AG04450 (cell line): ENCODE measurements around the gene SUFU. TPM values are rescaled to one million over a fixed set of nuclear protein-coding genes. Genes with fewer than 3 reads are reported as not detected.

ENCODE experiments used
- CTCF ChIA-PET: fragments of 300-600, 350-600 bp; formaldehyde crosslinking; extraction: SDS; loops from one replicate; lab custom pipeline; 2022; ENCODE audit warnings: antibody characterized with exemption, inconsistent platforms; lab: Charles Lee
- POLR2A ChIA-PET: fragments of 350-600 bp; formaldehyde crosslinking; extraction: SDS; loops from one replicate; lab custom pipeline; 2021; ENCODE audit warnings: antibody characterized with exemption, inconsistent platforms; lab: Yijun Ruan, JAX
- DNase-seq: peaks from one replicate; pipeline ENCODE4 v3.0.0-alpha.2; 2011; ENCODE audit warnings: low read depth, low spot score
- H3K27ac ChIP-seq: one replicate; pipeline ENCODE4 v1.5.1; 2012; ENCODE audit warnings: low read depth, low read length, control low read depth
- H3K27me3 ChIP-seq: one replicate; pipeline ENCODE4 v1.6.0; 2012; ENCODE audit warnings: low read length; ENCODE audit not compliant: control insufficient read depth, insufficient read depth
- H3K4me3 ChIP-seq: 2 replicates; pipeline ENCODE4 v1.5.1; 2011; ENCODE audit warnings: mild to moderate bottlenecking, low read depth, low read length, control low read depth
- H3K9me3 ChIP-seq: 2 replicates; pipeline ENCODE4 v1.5.1; 2012; ENCODE audit warnings: low read length; ENCODE audit not compliant: control insufficient read depth, insufficient read depth
- CTCF ChIP-seq: IDR thresholded peaks from 2 replicates; pipeline ENCODE4 v1.5.1; 2011; ENCODE audit warnings: low read depth, low read length, control low read depth, inconsistent platforms
- polyA plus RNA-seq: library from polyadenylated mRNA; depleted of rRNA; stranded (reverse); fragments of >200 nt; gene quantifications from 2 replicates; pipeline ENCODE4 v1.2.3, GENCODE V29; 2011

SUFU gene
- polyA plus RNA-seq, 1 experiment, result 11.0 TPM

GRCh38 chr10:102546606-102547320 is 43.0 kb downstream of the SUFU start:
- ChIA-PET POLR2A (no interaction called here), CTCF (interaction anchor here (0.9 to 1.5 kb wide), 2 partner anchors 33 to 44 kb away, joined by 3 to 4 read pairs; no protein-coding TSS in a partner anchor)
- TF ChIP-seq CTCF, result no peak
- peak overlapping the region; percentile 85 for H3K27ac ChIP-seq
- no peaks in the 10 kb centered on the region for H3K9me3 ChIP-seq
- no peaks in the 10 kb centered on the region for H3K27me3 ChIP-seq
- peak; percentile 75 for DNase-seq
- peak overlapping the region; percentile 35 for H3K4me3 ChIP-seq

GRCh38 chr10:102549549-102549948 is 45.8 kb downstream of the SUFU start:
- no peaks in the 10 kb centered on the region for H3K9me3 ChIP-seq
- H3K27ac ChIP-seq, result no peak overlapping the region
- TF ChIP-seq CTCF, result no peak
- H3K27me3 ChIP-seq, result no peaks in the 10 kb centered on the region
- ChIA-PET POLR2A (interaction anchor here (0.6 kb wide), 1 partner anchor 163 kb away, joined by 3 read pairs; no protein-coding TSS in a partner anchor), CTCF (interaction anchor here (1.2 kb wide), 1 partner anchor 46 kb away, joined by 3 read pairs; the partner anchor contains the start of gene SUFU)
- H3K4me3 ChIP-seq, result no peak overlapping the region
- DNase-seq, result no peak

GRCh38 chr10:102550636-102551210 is 47.0 kb downstream of the SUFU start:
- no peak for DNase-seq
- Histone ChIP-seq H3K27me3 (no peaks in the 10 kb centered on the region), H3K27ac (no peak overlapping the region), H3K4me3 (no peak overlapping the region), H3K9me3 (no peaks in the 10 kb centered on the region)
- TF ChIP-seq CTCF, result no peak
- CTCF ChIA-PET, result interaction anchor here (0.7 to 1.2 kb wide), 2 partner anchors 10 to 47 kb away, joined by 3 to 5 read pairs; partner anchors contain the start of gene SUFU
- POLR2A ChIA-PET, result no interaction called here

GRCh38 chr10:102552533-102552932 is 48.8 kb downstream of the SUFU start:
- Histone ChIP-seq H3K27ac (no peak overlapping the region), H3K27me3 (no peaks in the 10 kb centered on the region), H3K9me3 (no peaks in the 10 kb centered on the region), H3K4me3 (no peak overlapping the region)
- DNase-seq, result no peak
- TF ChIP-seq CTCF, result no peak
- ChIA-PET CTCF (no interaction called here), POLR2A (no interaction called here)

GRCh38 chr10:102553771-102554170 is 50.0 kb downstream of the SUFU start:
- ChIA-PET POLR2A (no interaction called here), CTCF (interaction anchor here (0.6 kb wide), 1 partner anchor 773 kb away, joined by 3 read pairs; no protein-coding TSS in a partner anchor)
- H3K27ac ChIP-seq, result no peak overlapping the region
- DNase-seq, result no peak
- H3K4me3 ChIP-seq, result no peak overlapping the region
- H3K27me3 ChIP-seq, result no peaks in the 10 kb centered on the region
- no peaks in the 10 kb centered on the region for H3K9me3 ChIP-seq
- no peak for TF ChIP-seq CTCF
